ENCODE data around the gene NDFIP2. TPM values are rescaled to one million over a fixed set of nuclear protein-coding genes. Genes with fewer than 3 reads are reported as not detected.

Gene NDFIP2
- total RNA-seq, 1 experiment from 2014 or later, result 29.6 TPM

- Histone ChIP-seq H3K9me3 (ENCODE audit: control insufficient read depth, insufficient read depth, low read depth, low read length) (no peaks in the 10 kb centered on the region), H3K27me3 (ENCODE audit: control insufficient read depth, insufficient read depth, low read length) (no peaks in the 10 kb centered on the region), H3K27ac (ENCODE audit: low read length) (no peak overlapping the region), H3K4me3 (ENCODE audit: low read depth in 2 of 2, low read length in 2 of 2) (no peak overlapping the region), H3K4me1 (ENCODE audit: control insufficient read depth, insufficient read depth, low read length) (no peaks in the 10 kb centered on the region), H3K36me3 (ENCODE audit: control insufficient read depth, insufficient read depth, low read length) (no peaks in the 10 kb centered on the region)
- in situ Hi-C loops (cut with HindIII; ENCODE audit: low pct_unique_long_range_greater_than_20kb, low sequenced_read_pairs), result no loop called here
- CTCF ChIA-PET, result no interaction called here
- POLR2A ChIA-PET, result no interaction called here
- TF ChIP-seq TCF7L2 (IDR thresholded peaks at IDR 0.05; ENCODE audit: low read depth, low read length) (no peak), SIN3A (IDR thresholded peaks at IDR 0.05; ENCODE audit: borderline replicate concordance, insufficient read depth, low read depth, low read length) (no peak), REST (IDR thresholded peaks at IDR 0.05; ENCODE audit: insufficient read depth in 1 of 2, low read depth in 2 of 2, low read length in 1 of 2) (no peak), POLR2AphosphoS5 (IDR thresholded peaks at IDR 0.05; ENCODE audit: low read depth, low read length) (no peak)
- TF ChIP-seq, protein P1, sequence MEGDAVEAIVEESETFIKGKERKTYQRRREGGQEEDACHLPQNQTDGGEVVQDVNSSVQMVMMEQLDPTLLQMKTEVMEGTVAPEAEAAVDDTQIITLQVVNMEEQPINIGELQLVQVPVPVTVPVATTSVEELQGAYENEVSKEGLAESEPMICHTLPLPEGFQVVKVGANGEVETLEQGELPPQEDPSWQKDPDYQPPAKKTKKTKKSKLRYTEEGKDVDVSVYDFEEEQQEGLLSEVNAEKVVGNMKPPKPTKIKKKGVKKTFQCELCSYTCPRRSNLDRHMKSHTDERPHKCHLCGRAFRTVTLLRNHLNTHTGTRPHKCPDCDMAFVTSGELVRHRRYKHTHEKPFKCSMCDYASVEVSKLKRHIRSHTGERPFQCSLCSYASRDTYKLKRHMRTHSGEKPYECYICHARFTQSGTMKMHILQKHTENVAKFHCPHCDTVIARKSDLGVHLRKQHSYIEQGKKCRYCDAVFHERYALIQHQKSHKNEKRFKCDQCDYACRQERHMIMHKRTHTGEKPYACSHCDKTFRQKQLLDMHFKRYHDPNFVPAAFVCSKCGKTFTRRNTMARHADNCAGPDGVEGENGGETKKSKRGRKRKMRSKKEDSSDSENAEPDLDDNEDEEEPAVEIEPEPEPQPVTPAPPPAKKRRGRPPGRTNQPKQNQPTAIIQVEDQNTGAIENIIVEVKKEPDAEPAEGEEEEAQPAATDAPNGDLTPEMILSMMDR (IDR thresholded peaks at IDR 0.05), result no peak
- BruUV-seq (replicated peaks), result no TSS peak
- DNase-seq (ENCODE audit: low read depth, low spot score), result no peak
- no peak for ATAC-seq
- intact Hi-C loops (cut with micrococcal nuclease; ENCODE audit: unreplicated experiment), result no loop called here
Measured at GRCh38 chr13:79459906-79460305, 21.0 kb upstream of the NDFIP2 start.

- ATAC-seq (no peak), DNase-seq (ENCODE audit: low read depth, low spot score) (no peak)
- BruUV-seq (replicated peaks), result no TSS peak
- Histone ChIP-seq H3K27ac (ENCODE audit: low read length) (no peak overlapping the region), H3K9me3 (ENCODE audit: control insufficient read depth, insufficient read depth, low read depth, low read length) (no peaks in the 10 kb centered on the region), H3K36me3 (ENCODE audit: control insufficient read depth, insufficient read depth, low read length) (no peaks in the 10 kb centered on the region), H3K4me3 (ENCODE audit: low read depth in 2 of 2, low read length in 2 of 2) (no peak overlapping the region), H3K4me1 (ENCODE audit: control insufficient read depth, insufficient read depth, low read length) (no peaks in the 10 kb centered on the region), H3K27me3 (ENCODE audit: control insufficient read depth, insufficient read depth, low read length) (no peaks in the 10 kb centered on the region)
- in situ Hi-C loops (cut with HindIII; ENCODE audit: low pct_unique_long_range_greater_than_20kb, low sequenced_read_pairs) (no loop called here), intact Hi-C loops (cut with micrococcal nuclease; ENCODE audit: unreplicated experiment) (no loop called here)
- CTCF ChIA-PET, result no interaction called here
- TF ChIP-seq TCF7L2 (IDR thresholded peaks at IDR 0.05; ENCODE audit: low read depth, low read length) (no peak), POLR2AphosphoS5 (IDR thresholded peaks at IDR 0.05; ENCODE audit: low read depth, low read length) (no peak), REST (IDR thresholded peaks at IDR 0.05; ENCODE audit: insufficient read depth in 1 of 2, low read depth in 2 of 2, low read length in 1 of 2) (no peak), SIN3A (IDR thresholded peaks at IDR 0.05; ENCODE audit: borderline replicate concordance, insufficient read depth, low read depth, low read length) (no peak)
- TF ChIP-seq, protein P1 (IDR thresholded peaks at IDR 0.05), result no peak
- POLR2A ChIA-PET, result no interaction called here
Measured at GRCh38 chr13:79462895-79463294, 18.1 kb upstream of the NDFIP2 start.

Data from Panc1 (cell line).